ENCODE results near the gene THPO.

The THPO gene

GRCh38 chr3:184377882-184378445, at the start of gene THPO:
THPO (minus strand) TSS chr3:184378207; CDS start chr3:184376259, 1,948 bp downstream.
- no peak for TF ChIP-seq CTCF (IDR thresholded peaks at IDR 0.05; ENCODE audit: insufficient read depth, low read length, missing control alignments)
- no peak for DNase-seq (ENCODE audit: low read depth, low spot score)
- ChIA-PET CTCF (interaction anchor here (1.0 to 1.8 kb wide), 5 partner anchors 10 to 166 kb away, joined by 3 to 9 read pairs (median 9); no protein-coding TSS in a partner anchor), POLR2A (no interaction called here)
- no peak within 1 kb of the TSS for H3K4me3 ChIP-seq (ENCODE audit: low read depth, low read length)

GRCh38 chr3:184426691-184427141, 48.7 kb upstream of the THPO start:
- DNase-seq (ENCODE audit: low read depth, low spot score): no peak
- POLR2A ChIA-PET: no interaction called here

GRCh38 chr3:184423561-184423960, 45.6 kb upstream of the THPO start:
- no peak for DNase-seq (ENCODE audit: low read depth, low spot score)
- POLR2A ChIA-PET: no interaction called here
- TF ChIP-seq CTCF (IDR thresholded peaks at IDR 0.05; ENCODE audit: insufficient read depth, low read length, missing control alignments): no peak
- no peak overlapping the region for H3K4me3 ChIP-seq (ENCODE audit: low read depth, low read length)
- CTCF ChIA-PET: interaction anchor here (0.7 to 4.9 kb wide), 3 partner anchors 52 to 118 kb away, joined by 3 to 26 read pairs (median 14); no protein-coding TSS in a partner anchor

More at GRCh38 chr3:184426691-184427141, 48.7 kb upstream of the THPO start:
- no peak for TF ChIP-seq CTCF (IDR thresholded peaks at IDR 0.05; ENCODE audit: insufficient read depth, low read length, missing control alignments)
- H3K4me3 ChIP-seq (ENCODE audit: low read depth, low read length): no peak overlapping the region
- CTCF ChIA-PET: interaction anchor here (1.0 to 1.8 kb wide), 6 partner anchors 9 to 117 kb away, joined by 3 to 9 read pairs (median 3); no protein-coding TSS in a partner anchor

GRCh38 chr3:184419171-184419570, 41.2 kb upstream of the THPO start:
- POLR2A ChIA-PET: no interaction called here
- no peak for TF ChIP-seq CTCF (IDR thresholded peaks at IDR 0.05; ENCODE audit: insufficient read depth, low read length, missing control alignments)
- H3K4me3 ChIP-seq (ENCODE audit: low read depth, low read length): no peak overlapping the region
- CTCF ChIA-PET: interaction anchor here (1.0 to 4.4 kb wide), 15 partner anchors 11 to 142 kb away, joined by 3 to 35 read pairs (median 5); partner anchors contain the start of gene EPHB3
- DNase-seq (ENCODE audit: low read depth, low spot score): no peak

GRCh38 chr3:184417619-184418327, 39.8 kb upstream of the THPO start:
- no peak for DNase-seq (ENCODE audit: low read depth, low spot score)
- TF ChIP-seq CTCF (IDR thresholded peaks at IDR 0.05; ENCODE audit: insufficient read depth, low read length, missing control alignments): peak; percentile 99
- POLR2A ChIA-PET: no interaction called here
- CTCF ChIA-PET: interaction anchor here (0.6 to 7.2 kb wide), 36 partner anchors 8 to 844 kb away, joined by 3 to 107 read pairs (median 4); partner anchors contain the start of gene EPHB3
- no peak overlapping the region for H3K4me3 ChIP-seq (ENCODE audit: low read depth, low read length)

GRCh38 chr3:184415203-184415490, 37.1 kb upstream of the THPO start:
- DNase-seq (ENCODE audit: low read depth, low spot score): no peak
- POLR2A ChIA-PET: no interaction called here
- no peak overlapping the region for H3K4me3 ChIP-seq (ENCODE audit: low read depth, low read length)
- no peak for TF ChIP-seq CTCF (IDR thresholded peaks at IDR 0.05; ENCODE audit: insufficient read depth, low read length, missing control alignments)
- CTCF ChIA-PET: interaction anchor here (1.2 to 7.2 kb wide), 3 partner anchors 9 to 99 kb away, joined by 4 to 107 read pairs (median 4); no protein-coding TSS in a partner anchor
